Liver (tissue), 9 donors: ENCODE measurements around the gene AHDC1. TPM values are rescaled to one million over a fixed set of nuclear protein-coding genes. Genes with fewer than 3 reads are reported as not detected.

Experiments used
- DNase-seq: peaks from one replicate; pipeline ENCODE4 v3.0.0-alpha.2; 2017; ENCODE audit warnings: low spot score
- H3K27ac ChIP-seq, 2 donors: one replicate each; pipeline ENCODE4 v1.7.0; 2013; ENCODE audit warnings: inconsistent platforms in 2 of 2, low read length in 2 of 2, control low read depth in 1 of 2, low read depth in 1 of 2, mild to moderate bottlenecking in 1 of 2
- H3K27me3 ChIP-seq, 4 donors: one replicate each; pipeline versions ENCODE4 v1.6.1 to v1.7.0; 2013; ENCODE audit warnings: low read length in 3 of 4, inconsistent platforms in 1 of 4, mild to moderate bottlenecking in 1 of 4, moderate library complexity in 1 of 4; ENCODE audit not compliant: control insufficient read depth in 4 of 4, insufficient read depth in 4 of 4
- H3K36me3 ChIP-seq, 4 donors: one replicate each; pipeline versions ENCODE4 v1.6.1 to v1.7.0; 2013; ENCODE audit warnings: low read length in 3 of 4, mild to moderate bottlenecking in 3 of 4, low read depth in 1 of 4, moderate library complexity in 1 of 4; ENCODE audit not compliant: control insufficient read depth in 4 of 4, insufficient read depth in 3 of 4
- H3K4me1 ChIP-seq, 4 donors: one replicate each; pipeline versions ENCODE4 v1.6.1 to v1.7.0; 2013; ENCODE audit warnings: low read length in 3 of 4, mild to moderate bottlenecking in 3 of 4, moderate library complexity in 1 of 4; ENCODE audit not compliant: control insufficient read depth in 4 of 4, insufficient read depth in 4 of 4
- H3K4me3 ChIP-seq, 3 donors: one replicate each; pipeline versions ENCODE4 v1.6.1 to v1.7.0; 2013; ENCODE audit warnings: low read length in 3 of 3, control low read depth in 1 of 3, low read depth in 1 of 3, mild to moderate bottlenecking in 1 of 3
- H3K9ac ChIP-seq, 2 donors: one replicate each; pipeline ENCODE4 v1.7.0; 2013; ENCODE audit warnings: low read length in 2 of 2, mild to moderate bottlenecking in 2 of 2, moderate library complexity in 2 of 2, control low read depth in 1 of 2, low read depth in 1 of 2
- H3K9me3 ChIP-seq, 4 donors: one replicate each; pipeline versions ENCODE4 v1.6.1 to v1.7.0; 2013; ENCODE audit warnings: low read length in 3 of 4; ENCODE audit not compliant: control insufficient read depth in 4 of 4
- EGR1 ChIP-seq, 2 donors: IDR thresholded peaks; 2 replicates each; pipeline ENCODE4 v1.6.1; 2016 to 2018; ENCODE audit warnings: antibody characterized with exemption in 2 of 2, low read depth in 2 of 2
- FOXA1 ChIP-seq: IDR thresholded peaks from 2 replicates; pipeline ENCODE4 v1.6.1; 2016; ENCODE audit warnings: antibody characterized with exemption
- FOXA2 ChIP-seq: IDR thresholded peaks from 2 replicates; pipeline ENCODE4 v1.6.1; 2016; ENCODE audit warnings: antibody characterized with exemption
- GABPA ChIP-seq, 2 donors: IDR thresholded peaks in 1 of 2; conservative IDR thresholded peaks in 1 of 2; 2 replicates each; pipeline ENCODE4 v1.6.1; 2016; ENCODE audit warnings: antibody characterized with exemption in 2 of 2, mild to moderate bottlenecking in 1 of 2, moderate library complexity in 1 of 2
- HNF4A ChIP-seq, 2 donors: conservative IDR thresholded peaks; 2 replicates each; pipeline ENCODE4 v1.6.1; 2016; ENCODE audit warnings: antibody characterized with exemption in 2 of 2, mild to moderate bottlenecking in 2 of 2
- HNF4G ChIP-seq: IDR thresholded peaks from 2 replicates; pipeline ENCODE4 v1.6.1; 2016; ENCODE audit warnings: antibody characterized with exemption
- JUND ChIP-seq, 2 donors: IDR thresholded peaks; 2 replicates each; pipeline ENCODE4 v1.6.1; 2016; ENCODE audit warnings: antibody characterized with exemption in 2 of 2
- NR2F2 ChIP-seq: IDR thresholded peaks from 2 replicates; pipeline ENCODE4 v1.6.1; 2016; ENCODE audit warnings: antibody characterized with exemption
- RXRA ChIP-seq, 2 donors: IDR thresholded peaks; 2 replicates each; pipeline ENCODE4 v1.6.1; 2017 to 2018; ENCODE audit warnings: antibody characterized with exemption in 2 of 2, mild to moderate bottlenecking in 1 of 2
- SP1 ChIP-seq: IDR thresholded peaks from 2 replicates; pipeline ENCODE4 v1.6.1; 2018; ENCODE audit warnings: antibody characterized with exemption, mild to moderate bottlenecking
- TAF1 ChIP-seq: conservative IDR thresholded peaks from 2 replicates; pipeline ENCODE4 v1.6.1; 2016; ENCODE audit warnings: antibody characterized with exemption, mild to moderate bottlenecking
- YY1 ChIP-seq: IDR thresholded peaks from 2 replicates; pipeline ENCODE4 v1.6.1; 2016; ENCODE audit warnings: antibody characterized with exemption, mild to moderate bottlenecking
- WGBS: extraction: QIAGEN DNeasy Blood & Tissue Kit; methylation state at CpG from one replicate; pipeline ENCODE4 v1.1.7; 2013; 5-methylcytosine and 5-hydroxymethylcytosine counted together
- polyA plus RNA-seq, 2 donors: library from polyadenylated mRNA; stranded (reverse) in 1 of 2; unstranded in 1 of 2; fragments of 200-250 nt in 1 of 2; fragments of >200 nt in 1 of 2; fragmentation: Nextera tagmentation in 1 of 2; extraction: Ambion mirVana in 1 of 2; gene quantifications; one replicate each; pipeline versions ENCODE4 v1.2.1 to v1.2.3, GENCODE V29; 2013 to 2015
- total RNA-seq, 2 donors: library from RNA; depleted of rRNA; stranded (reverse); fragments of >200 nt; gene quantifications; one replicate each; pipeline ENCODE4 v1.2.3, GENCODE V29; 2014
- TF ChIP-seq, protein P1 (sequence below): IDR thresholded peaks from 2 replicates; pipeline ENCODE4 v1.6.1; 2016; ENCODE audit warnings: antibody characterized with exemption
- TF ChIP-seq, protein P2 (sequence below): IDR thresholded peaks from 2 replicates; pipeline ENCODE4 v1.6.1; 2016; ENCODE audit warnings: antibody characterized with exemption
- TF ChIP-seq, protein P3 (sequence below): IDR thresholded peaks from 2 replicates; pipeline ENCODE4 v1.6.1; 2016; ENCODE audit warnings: antibody characterized with exemption
- donor health status: healthy.
- donor health status: healthy.
- donor health status: healthy.
- donor health status: healthy.
- donor health status: healthy.

Gene AHDC1
- total and polyA plus RNA-seq, 4 donors, result 2.4 to 6.5 (median 5.5) TPM

DNA sequence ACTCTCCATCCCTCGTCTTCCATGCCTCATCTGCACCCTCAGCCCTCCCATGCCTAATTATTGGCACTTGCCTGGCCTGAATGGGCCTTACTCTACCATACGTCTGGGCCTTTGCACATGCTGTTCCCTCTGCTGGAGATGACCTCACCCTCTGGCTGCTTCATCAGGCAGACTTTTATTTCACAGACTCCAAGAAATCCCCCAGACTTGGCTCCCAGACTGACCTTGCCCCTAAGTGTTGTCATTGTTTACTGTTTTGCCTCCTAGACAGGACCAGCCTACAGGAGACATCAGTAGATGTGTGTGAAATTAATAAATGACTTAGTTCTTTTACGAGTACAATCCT, 5.2 kb upstream of the AHDC1 start (continued):
- TF ChIP-seq JUND (IDR thresholded peaks at IDR 0.05) (no peak), NR2F2 (no peak), GABPA (IDR thresholded peaks at IDR 0.05 in 1 of 2, conservative IDR thresholded peaks at IDR 0.05 in 1 of 2) (no peak), YY1 (no peak), EGR1 (IDR thresholded peaks at IDR 0.05; ENCODE audit: low read depth in 2 of 2) (no peak), HNF4A (conservative IDR thresholded peaks at IDR 0.05) (no peak)
- TF ChIP-seq, protein P1, sequence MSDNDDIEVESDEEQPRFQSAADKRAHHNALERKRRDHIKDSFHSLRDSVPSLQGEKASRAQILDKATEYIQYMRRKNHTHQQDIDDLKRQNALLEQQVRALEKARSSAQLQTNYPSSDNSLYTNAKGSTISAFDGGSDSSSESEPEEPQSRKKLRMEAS, result no peak

DNA sequence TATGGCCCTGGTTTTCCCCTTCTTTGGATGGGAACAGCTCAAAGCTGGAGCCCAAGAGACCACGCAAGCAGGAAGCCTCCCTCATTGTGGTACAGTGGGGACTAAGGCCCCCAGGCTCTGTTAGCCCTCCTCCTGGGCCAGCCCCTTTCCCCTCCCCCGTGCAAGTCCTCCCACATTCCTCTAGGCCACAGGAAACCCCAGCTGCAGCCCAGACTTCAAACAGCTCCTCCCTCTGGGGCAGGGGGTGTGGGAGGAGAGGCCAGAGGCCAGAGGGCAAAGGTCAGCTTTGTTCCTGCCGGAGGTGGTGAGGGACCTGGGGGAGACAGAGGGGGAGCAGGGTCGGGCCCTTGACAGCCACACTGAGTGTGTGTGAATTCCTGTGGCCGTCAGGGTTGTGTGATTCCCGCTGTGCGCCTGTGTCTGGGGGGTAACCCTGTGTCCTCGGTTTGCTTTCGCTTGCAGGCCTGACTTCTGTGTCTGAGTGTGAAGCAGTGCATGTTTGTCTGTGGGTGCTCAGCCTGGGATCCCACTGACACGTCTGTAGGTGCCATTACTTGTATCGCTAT, 3.4 kb upstream of the AHDC1 start:
- peak; percentile 70 for DNase-seq
- WGBS, result 67% methylated on average over 11 of the region's 11 CpGs
- Histone ChIP-seq H3K4me1 (peaks cover 0 to 5% (median 2%) of the 10 kb centered on the region in 4 donors), H3K36me3 (no peaks in the 10 kb centered on the region), H3K4me3 (no peak overlapping the region), H3K27me3 (no peaks in the 10 kb centered on the region), H3K9ac (no peak overlapping the region), H3K27ac (no peak overlapping the region), H3K9me3 (no peaks in the 10 kb centered on the region)
- TF ChIP-seq RXRA (IDR thresholded peaks at IDR 0.05), result no peak
- TF ChIP-seq SP1, result peak; percentile 7
- peak in 1 of 2 donors; percentile 52 for TF ChIP-seq HNF4A (conservative IDR thresholded peaks at IDR 0.05)
- TF ChIP-seq NR2F2, result peak; percentile 88
- no peak for TF ChIP-seq YY1

DNA sequence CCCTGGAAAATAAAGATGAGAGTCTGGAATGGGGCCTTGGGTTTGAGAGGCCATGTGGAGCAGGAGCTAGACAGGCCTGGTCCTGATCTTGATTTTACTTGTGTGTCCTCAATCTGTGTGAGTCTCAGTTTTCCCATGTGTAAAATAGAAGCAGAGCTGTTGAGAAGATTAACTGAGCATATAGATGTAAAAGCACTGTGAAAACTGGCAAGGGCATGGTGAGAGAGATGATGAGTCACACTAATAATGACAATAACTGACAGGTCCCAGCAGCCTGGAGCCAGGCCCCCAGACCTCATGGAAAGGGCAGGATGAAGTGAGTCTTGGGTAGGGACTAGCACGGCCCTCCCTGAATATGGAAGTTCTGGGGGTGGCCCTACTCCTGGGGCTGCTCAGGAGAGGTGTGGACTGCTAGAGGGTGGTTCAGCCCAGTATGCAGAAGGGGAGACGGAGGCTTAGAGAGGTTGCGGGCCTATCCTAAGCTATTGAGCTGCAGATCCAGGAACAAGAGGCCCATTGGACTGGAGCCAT, 2.8 kb upstream of the AHDC1 start:
- Histone ChIP-seq H3K27me3 (no peaks in the 10 kb centered on the region), H3K36me3 (no peaks in the 10 kb centered on the region), H3K4me3 (no peak overlapping the region), H3K9ac (no peak overlapping the region), H3K27ac (no peak overlapping the region), H3K4me1 (peaks cover 2 to 10% (median 6%) of the 10 kb centered on the region in 4 donors), H3K9me3 (no peaks in the 10 kb centered on the region)
- TF ChIP-seq, protein P1, result no peak
- TF ChIP-seq FOXA2 (no peak), RXRA (IDR thresholded peaks at IDR 0.05) (no peak), SP1 (no peak), GABPA (IDR thresholded peaks at IDR 0.05 in 1 of 2, conservative IDR thresholded peaks at IDR 0.05 in 1 of 2) (no peak), FOXA1 (no peak), TAF1 (no peak), HNF4G (no peak), JUND (IDR thresholded peaks at IDR 0.05) (no peak)
- TF ChIP-seq, protein P2, sequence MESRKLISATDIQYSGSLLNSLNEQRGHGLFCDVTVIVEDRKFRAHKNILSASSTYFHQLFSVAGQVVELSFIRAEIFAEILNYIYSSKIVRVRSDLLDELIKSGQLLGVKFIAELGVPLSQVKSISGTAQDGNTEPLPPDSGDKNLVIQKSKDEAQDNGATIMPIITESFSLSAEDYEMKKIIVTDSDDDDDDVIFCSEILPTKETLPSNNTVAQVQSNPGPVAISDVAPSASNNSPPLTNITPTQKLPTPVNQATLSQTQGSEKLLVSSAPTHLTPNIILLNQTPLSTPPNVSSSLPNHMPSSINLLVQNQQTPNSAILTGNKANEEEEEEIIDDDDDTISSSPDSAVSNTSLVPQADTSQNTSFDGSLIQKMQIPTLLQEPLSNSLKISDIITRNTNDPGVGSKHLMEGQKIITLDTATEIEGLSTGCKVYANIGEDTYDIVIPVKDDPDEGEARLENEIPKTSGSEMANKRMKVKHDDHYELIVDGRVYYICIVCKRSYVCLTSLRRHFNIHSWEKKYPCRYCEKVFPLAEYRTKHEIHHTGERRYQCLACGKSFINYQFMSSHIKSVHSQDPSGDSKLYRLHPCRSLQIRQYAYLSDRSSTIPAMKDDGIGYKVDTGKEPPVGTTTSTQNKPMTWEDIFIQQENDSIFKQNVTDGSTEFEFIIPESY, result no peak
- TF ChIP-seq, protein P3, sequence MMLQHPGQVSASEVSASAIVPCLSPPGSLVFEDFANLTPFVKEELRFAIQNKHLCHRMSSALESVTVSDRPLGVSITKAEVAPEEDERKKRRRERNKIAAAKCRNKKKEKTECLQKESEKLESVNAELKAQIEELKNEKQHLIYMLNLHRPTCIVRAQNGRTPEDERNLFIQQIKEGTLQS, result no peak
- 85% methylated on average over 3 of the region's 3 CpGs for WGBS
- no peak for DNase-seq
